AG10803 (cell line): ENCODE measurements around the gene RAMP1.
A peak's percentile ranks its signal among the peaks of the same experiment; 100 is the strongest.

Source experiments
- DNase-seq: peaks from one replicate; pipeline ENCODE4 v3.0.0; 2010; ENCODE audit warnings: low read depth
- H3K4me3 ChIP-seq: 2 replicates; pipeline ENCODE4 v1.5.1; 2011; ENCODE audit warnings: mild to moderate bottlenecking, low read length, control low read depth
- CTCF ChIP-seq: conservative IDR thresholded peaks from 2 replicates; pipeline ENCODE4 v1.5.1; 2011; ENCODE audit warnings: mild to moderate bottlenecking, low read length, control low read depth, inconsistent platforms

Gene RAMP1

GRCh38 chr2:237896507-237896892 is 37.1 kb downstream of the RAMP1 start:
- DNase-seq = no peak
- no peak overlapping the region for H3K4me3 ChIP-seq
- TF ChIP-seq CTCF = no peak

GRCh38 chr2:237896956-237897355 is 37.5 kb downstream of the RAMP1 start:
- no peak for TF ChIP-seq CTCF
- DNase-seq = no peak
- no peak overlapping the region for H3K4me3 ChIP-seq

- DNase-seq = no peak
- H3K4me3 ChIP-seq = no peak overlapping the region
- TF ChIP-seq CTCF = no peak
Observed at GRCh38 chr2:237898057-237898414, 38.6 kb downstream of the RAMP1 start.

GRCh38 chr2:237900891-237901831 is 41.7 kb downstream of the RAMP1 start:
- DNase-seq = no peak
- H3K4me3 ChIP-seq = no peak overlapping the region
- no peak for TF ChIP-seq CTCF

- DNase-seq = no peak
- no peak overlapping the region for H3K4me3 ChIP-seq
- no peak for TF ChIP-seq CTCF
Observed at GRCh38 chr2:237901932-237902850, 42.8 kb downstream of the RAMP1 start.

- no peak overlapping the region for H3K4me3 ChIP-seq
- TF ChIP-seq CTCF = no peak
- DNase-seq = peak; percentile 67
Observed at GRCh38 chr2:237904831-237905599, 45.6 kb downstream of the RAMP1 start.
